G401.6 (cell line): ENCODE data around the gene POU6F2.

Experiments
- FAIRE-seq: peaks from 2 replicates; lab custom pipeline; 2012; peaks lifted over from hg19 to GRCh38; lab: Jason Lieb, UNC

The POU6F2 gene

GRCh38 chr7:39405581-39405980 is 427.9 kb downstream of the POU6F2 start:
- no peak for FAIRE-seq

- FAIRE-seq: no peak
Observed at GRCh38 chr7:39406467-39406866, 428.8 kb downstream of the POU6F2 start.

- FAIRE-seq: no peak
Observed at GRCh38 chr7:39407137-39407536, 429.4 kb downstream of the POU6F2 start.

- no peak for FAIRE-seq
Observed at GRCh38 chr7:39407723-39408122, 430.0 kb downstream of the POU6F2 start.

GRCh38 chr7:39408906-39409305 is 431.2 kb downstream of the POU6F2 start:
- FAIRE-seq: no peak

GRCh38 chr7:39410582-39410981 is 432.9 kb downstream of the POU6F2 start:
- FAIRE-seq: no peak

- no peak for FAIRE-seq
Observed at GRCh38 chr7:39413636-39414223, 436.0 kb downstream of the POU6F2 start.

- FAIRE-seq: no peak
Observed at GRCh38 chr7:39414224-39415035, 436.7 kb downstream of the POU6F2 start.

- FAIRE-seq: peak; percentile 98
Observed at GRCh38 chr7:39415091-39415787, 437.5 kb downstream of the POU6F2 start.

- no peak for FAIRE-seq
Observed at GRCh38 chr7:39416866-39417265, 439.2 kb downstream of the POU6F2 start.

GRCh38 chr7:39417642-39418041 is 439.9 kb downstream of the POU6F2 start:
- FAIRE-seq: no peak

GRCh38 chr7:39421251-39421650 is 443.5 kb downstream of the POU6F2 start:
- FAIRE-seq: no peak

- no peak for FAIRE-seq
Observed at GRCh38 chr7:39421661-39422060, 444.0 kb downstream of the POU6F2 start.

- FAIRE-seq: peak; percentile 66
Observed at GRCh38 chr7:39428221-39428620, 450.5 kb downstream of the POU6F2 start.

GRCh38 chr7:39429421-39429820 is 451.7 kb downstream of the POU6F2 start:
- FAIRE-seq: no peak

- FAIRE-seq: no peak
Observed at GRCh38 chr7:39430441-39430840, 452.7 kb downstream of the POU6F2 start.

GRCh38 chr7:39430909-39431641 is 453.4 kb downstream of the POU6F2 start:
- FAIRE-seq: no peak

GRCh38 chr7:39432368-39432767 is 454.7 kb downstream of the POU6F2 start:
- no peak for FAIRE-seq

GRCh38 chr7:39432807-39433416 is 455.2 kb downstream of the POU6F2 start:
- no peak for FAIRE-seq

- no peak for FAIRE-seq
Observed at GRCh38 chr7:39433550-39433949, 455.8 kb downstream of the POU6F2 start.

- FAIRE-seq: no peak
Observed at GRCh38 chr7:39434012-39434411, 456.3 kb downstream of the POU6F2 start.

- FAIRE-seq: no peak
Observed at GRCh38 chr7:39446546-39446945, 468.8 kb downstream of the POU6F2 start.
